BE2C (cell line): Measurements from ENCODE around the gene PRICKLE2. TPM values are rescaled to one million over a fixed set of nuclear protein-coding genes. Genes with fewer than 3 reads are reported as not detected.

Experiments used
- DNase-seq: peaks from one replicate; pipeline ENCODE4 v3.0.0-alpha.2; 2020
- H3K27me3 ChIP-seq: fragments of 250-450 bp; sonication (Bioruptor Pico); 2 replicates; pipeline ENCODE4 v1.5.1; 2020; ENCODE audit warnings: mild to moderate bottlenecking
- H3K36me3 ChIP-seq: fragments of 250-450 bp; sonication (Bioruptor Pico); 2 replicates; pipeline ENCODE4 v1.5.1; 2020; ENCODE audit warnings: mild to moderate bottlenecking
- H3K4me1 ChIP-seq: fragments of 250-450 bp; sonication (Bioruptor Pico); 2 replicates; pipeline ENCODE4 v1.5.1; 2020
- H3K4me3 ChIP-seq: 2 replicates; pipeline ENCODE4 v1.5.1; 2011; ENCODE audit warnings: low read depth, low read length
- H3K9me3 ChIP-seq: fragments of 250-450 bp; sonication (Bioruptor Pico); 2 replicates; pipeline ENCODE4 v1.5.1; 2020
- polyA plus RNA-seq: library from polyadenylated mRNA; unstranded; fragments of >200 nt; gene quantifications from one replicate; pipeline ENCODE4 v1.2.1, GENCODE V29; 2012; ENCODE audit warnings: low read depth, missing spikeins; ENCODE audit not compliant: insufficient read length, insufficient read depth
- TF ChIP-seq, protein P1 (sequence below): IDR thresholded peaks from 2 replicates; pipeline ENCODE4 v1.5.1; 2012; ENCODE audit warnings: mild to moderate bottlenecking, low read depth, low read length

The PRICKLE2 gene, protein sequence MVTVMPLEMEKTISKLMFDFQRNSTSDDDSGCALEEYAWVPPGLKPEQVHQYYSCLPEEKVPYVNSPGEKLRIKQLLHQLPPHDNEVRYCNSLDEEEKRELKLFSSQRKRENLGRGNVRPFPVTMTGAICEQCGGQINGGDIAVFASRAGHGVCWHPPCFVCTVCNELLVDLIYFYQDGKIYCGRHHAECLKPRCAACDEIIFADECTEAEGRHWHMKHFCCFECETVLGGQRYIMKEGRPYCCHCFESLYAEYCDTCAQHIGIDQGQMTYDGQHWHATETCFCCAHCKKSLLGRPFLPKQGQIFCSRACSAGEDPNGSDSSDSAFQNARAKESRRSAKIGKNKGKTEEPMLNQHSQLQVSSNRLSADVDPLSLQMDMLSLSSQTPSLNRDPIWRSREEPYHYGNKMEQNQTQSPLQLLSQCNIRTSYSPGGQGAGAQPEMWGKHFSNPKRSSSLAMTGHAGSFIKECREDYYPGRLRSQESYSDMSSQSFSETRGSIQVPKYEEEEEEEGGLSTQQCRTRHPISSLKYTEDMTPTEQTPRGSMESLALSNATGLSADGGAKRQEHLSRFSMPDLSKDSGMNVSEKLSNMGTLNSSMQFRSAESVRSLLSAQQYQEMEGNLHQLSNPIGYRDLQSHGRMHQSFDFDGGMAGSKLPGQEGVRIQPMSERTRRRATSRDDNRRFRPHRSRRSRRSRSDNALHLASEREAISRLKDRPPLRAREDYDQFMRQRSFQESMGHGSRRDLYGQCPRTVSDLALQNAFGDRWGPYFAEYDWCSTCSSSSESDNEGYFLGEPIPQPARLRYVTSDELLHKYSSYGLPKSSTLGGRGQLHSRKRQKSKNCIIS
- polyA plus RNA-seq = 0.11 TPM

DNA sequence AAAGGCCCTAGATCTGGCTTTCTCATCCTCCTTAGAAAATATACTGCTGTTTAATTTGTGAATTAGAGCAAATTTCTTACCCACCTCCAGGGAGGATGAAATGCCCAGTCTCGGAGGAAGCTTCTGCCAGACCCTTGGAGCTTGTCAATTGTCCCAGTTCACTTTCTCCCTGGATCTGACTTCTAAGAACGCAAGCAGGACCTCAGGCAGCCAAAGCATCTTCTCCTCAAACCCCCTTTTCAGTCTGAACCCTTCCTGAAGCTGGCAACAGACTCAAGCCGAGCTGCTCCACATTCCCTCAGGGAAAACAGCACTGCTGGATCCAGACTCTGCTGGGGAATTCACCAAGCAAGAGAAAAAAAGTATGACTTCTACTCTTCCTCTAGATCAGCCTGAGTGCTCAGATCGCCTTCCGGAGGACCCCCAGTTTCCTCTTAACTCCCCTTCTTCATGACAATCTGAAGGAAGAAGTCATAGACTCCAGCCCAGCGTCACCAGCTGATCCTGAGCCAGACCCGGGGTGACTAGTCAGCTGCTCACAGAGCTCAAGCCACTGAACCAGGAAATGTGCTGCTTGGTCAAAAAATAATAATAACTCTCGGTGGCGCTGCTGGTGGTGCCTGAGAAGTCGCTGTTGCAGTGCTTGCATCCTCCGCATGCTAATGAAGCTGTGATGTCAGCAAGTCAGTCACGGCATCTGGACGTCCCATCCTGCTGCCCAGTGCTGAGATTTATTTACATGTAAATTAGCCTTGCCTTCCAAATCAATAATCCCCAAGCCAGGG, at the start of gene PRICKLE2:
Gene PRICKLE2, minus strand, starts transcription at position 641 of the 785 bp plus-strand sequence. CDS start 26,539 bp downstream, outside the sequence.
- Histone ChIP-seq H3K36me3 (no peaks in the 10 kb centered on the region), H3K4me1 (peaks cover 6% of the 10 kb centered on the region), H3K4me3 (peak within 1 kb of the TSS; percentile 38), H3K27me3 (no peaks in the 10 kb centered on the region), H3K9me3 (no peaks in the 10 kb centered on the region)
- DNase-seq = peak; percentile 61
- TF ChIP-seq, protein P1, sequence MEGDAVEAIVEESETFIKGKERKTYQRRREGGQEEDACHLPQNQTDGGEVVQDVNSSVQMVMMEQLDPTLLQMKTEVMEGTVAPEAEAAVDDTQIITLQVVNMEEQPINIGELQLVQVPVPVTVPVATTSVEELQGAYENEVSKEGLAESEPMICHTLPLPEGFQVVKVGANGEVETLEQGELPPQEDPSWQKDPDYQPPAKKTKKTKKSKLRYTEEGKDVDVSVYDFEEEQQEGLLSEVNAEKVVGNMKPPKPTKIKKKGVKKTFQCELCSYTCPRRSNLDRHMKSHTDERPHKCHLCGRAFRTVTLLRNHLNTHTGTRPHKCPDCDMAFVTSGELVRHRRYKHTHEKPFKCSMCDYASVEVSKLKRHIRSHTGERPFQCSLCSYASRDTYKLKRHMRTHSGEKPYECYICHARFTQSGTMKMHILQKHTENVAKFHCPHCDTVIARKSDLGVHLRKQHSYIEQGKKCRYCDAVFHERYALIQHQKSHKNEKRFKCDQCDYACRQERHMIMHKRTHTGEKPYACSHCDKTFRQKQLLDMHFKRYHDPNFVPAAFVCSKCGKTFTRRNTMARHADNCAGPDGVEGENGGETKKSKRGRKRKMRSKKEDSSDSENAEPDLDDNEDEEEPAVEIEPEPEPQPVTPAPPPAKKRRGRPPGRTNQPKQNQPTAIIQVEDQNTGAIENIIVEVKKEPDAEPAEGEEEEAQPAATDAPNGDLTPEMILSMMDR = peak; percentile 14; the same call in 1 of the 2 replicates

DNA sequence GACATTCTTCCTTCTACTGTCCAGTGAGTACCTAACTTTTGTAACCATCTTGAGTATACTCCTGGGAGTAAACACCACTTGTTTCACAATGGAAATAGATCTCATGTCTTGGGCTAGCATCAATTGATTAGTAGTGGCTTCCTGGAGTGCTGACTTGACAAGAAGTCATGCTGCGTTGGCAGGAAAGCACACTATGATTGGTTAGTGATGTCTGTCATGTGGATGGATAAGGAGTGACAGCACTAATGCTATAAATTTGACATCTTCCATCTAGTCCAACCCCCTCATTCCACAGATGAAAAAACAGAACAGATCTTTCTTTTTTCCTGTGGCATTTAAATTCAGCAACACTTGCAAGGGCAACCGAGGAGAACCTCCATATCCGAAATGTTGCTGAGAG, 47.6 kb upstream of the PRICKLE2 start:
- DNase-seq = no peak
- H3K9me3 ChIP-seq = no peaks in the 10 kb centered on the region
- no peaks in the 10 kb centered on the region for H3K27me3 ChIP-seq
- H3K4me1 ChIP-seq = no peaks in the 10 kb centered on the region
- TF ChIP-seq, protein P1 = no peak
- H3K4me3 ChIP-seq = no peak overlapping the region
- no peaks in the 10 kb centered on the region for H3K36me3 ChIP-seq

DNA sequence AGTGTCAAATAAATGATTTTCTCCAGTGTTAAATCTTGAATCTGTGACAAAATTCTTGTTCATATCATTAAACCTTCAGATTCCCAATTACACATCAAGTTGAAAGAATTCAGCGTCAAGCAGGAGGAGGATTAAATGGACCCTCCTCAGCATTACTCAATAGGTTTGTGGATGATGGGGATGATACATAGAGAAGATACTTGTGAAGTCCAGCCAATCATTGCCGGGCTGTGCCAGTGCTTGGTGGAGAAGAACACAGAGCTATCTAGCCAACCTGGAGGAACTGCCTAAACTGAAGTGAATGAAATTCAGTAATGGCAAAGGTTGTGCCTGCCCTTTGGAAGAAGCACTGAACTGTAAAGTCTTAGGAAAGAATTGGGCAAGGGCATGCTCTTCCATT, 47.0 kb upstream of the PRICKLE2 start:
- H3K27me3 ChIP-seq = no peaks in the 10 kb centered on the region
- no peaks in the 10 kb centered on the region for H3K36me3 ChIP-seq
- TF ChIP-seq, protein P1 = no peak
- no peak overlapping the region for H3K4me3 ChIP-seq
- no peak for DNase-seq
- H3K9me3 ChIP-seq = no peaks in the 10 kb centered on the region
- no peaks in the 10 kb centered on the region for H3K4me1 ChIP-seq

DNA sequence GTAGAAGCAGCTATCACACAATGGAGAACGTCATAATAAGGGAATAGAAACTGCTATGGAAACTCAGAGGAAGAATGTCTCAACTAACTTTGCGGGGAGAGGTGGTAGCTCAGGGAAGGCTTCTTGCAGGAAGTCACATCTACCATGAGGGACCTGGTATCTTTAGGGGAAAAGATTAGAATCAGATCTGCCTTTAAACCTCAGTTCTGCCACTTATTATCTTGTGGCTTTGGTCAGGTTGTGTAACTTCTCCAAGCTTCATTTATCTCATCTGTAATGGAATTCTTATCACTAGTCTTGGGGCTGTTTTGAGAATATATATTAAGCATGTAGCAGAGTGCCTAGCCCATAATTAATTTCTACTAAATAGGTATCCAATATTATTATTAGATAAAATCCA, 46.4 kb upstream of the PRICKLE2 start:
- H3K36me3 ChIP-seq = no peaks in the 10 kb centered on the region
- no peaks in the 10 kb centered on the region for H3K9me3 ChIP-seq
- DNase-seq = no peak
- H3K27me3 ChIP-seq = no peaks in the 10 kb centered on the region
- H3K4me1 ChIP-seq = no peaks in the 10 kb centered on the region
- TF ChIP-seq, protein P1 = no peak
- no peak overlapping the region for H3K4me3 ChIP-seq

DNA sequence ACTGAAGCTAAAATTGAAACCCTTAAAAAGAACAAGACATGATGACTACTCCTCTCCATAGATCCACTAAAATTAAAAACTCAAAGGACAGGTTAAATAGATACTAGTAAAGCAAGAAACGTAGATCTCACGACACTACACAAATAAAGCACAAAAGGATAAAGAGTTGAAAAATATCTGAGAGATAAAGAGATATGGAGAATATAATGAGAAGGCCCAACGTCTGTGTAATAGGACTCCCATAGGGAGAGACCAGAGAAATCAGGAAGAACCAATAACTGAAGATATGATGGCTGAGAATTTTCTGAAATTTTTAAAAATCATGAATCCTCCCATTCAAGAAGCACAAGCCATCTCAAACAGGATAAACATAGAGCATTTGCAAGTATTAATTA, 45.6 kb upstream of the PRICKLE2 start:
- no peaks in the 10 kb centered on the region for H3K9me3 ChIP-seq
- DNase-seq = no peak
- H3K4me1 ChIP-seq = no peaks in the 10 kb centered on the region
- H3K27me3 ChIP-seq = no peaks in the 10 kb centered on the region
- no peaks in the 10 kb centered on the region for H3K36me3 ChIP-seq
- no peak overlapping the region for H3K4me3 ChIP-seq
- TF ChIP-seq, protein P1 = no peak
